SK-MEL-5 (cell line): ENCODE data around the gene HSPB6. TPM values are rescaled to one million over a fixed set of nuclear protein-coding genes. Genes with fewer than 3 reads are reported as not detected.
A peak's percentile ranks its signal among the peaks of the same experiment; 100 is the strongest.

ENCODE experiments used
- DNase-seq: peaks from one replicate; pipeline ENCODE4 v3.0.0-alpha.2; 2016; ENCODE audit warnings: low read depth, low spot score
- in situ Hi-C: cut with HindIII; loops from 2 replicates; pipeline ENCODE4 v1.10.0; 2016; ENCODE audit warnings: low sequenced_read_pairs, high pct_unique_total_duplicates, low pct_unique_long_range_greater_than_20kb
- total RNA-seq: library from RNA; depleted of rRNA; stranded (reverse); fragments of >200 nt; shearing (Covaris generic); gene quantifications from 2 replicates; pipeline ENCODE4 v1.2.3, GENCODE V29; 2014

HSPB6 gene
- total RNA-seq, 1 experiment from 2014 or later: not detected

- DNase-seq: peak; percentile 96
- in situ Hi-C loops: no loop called here
Measured at GRCh38 chr19:35740423-35741202, 16.2 kb downstream of the HSPB6 start.

- no peak for DNase-seq
- in situ Hi-C loops: no loop called here
Measured at GRCh38 chr19:35740108-35740422, 16.8 kb downstream of the HSPB6 start.

DNA sequence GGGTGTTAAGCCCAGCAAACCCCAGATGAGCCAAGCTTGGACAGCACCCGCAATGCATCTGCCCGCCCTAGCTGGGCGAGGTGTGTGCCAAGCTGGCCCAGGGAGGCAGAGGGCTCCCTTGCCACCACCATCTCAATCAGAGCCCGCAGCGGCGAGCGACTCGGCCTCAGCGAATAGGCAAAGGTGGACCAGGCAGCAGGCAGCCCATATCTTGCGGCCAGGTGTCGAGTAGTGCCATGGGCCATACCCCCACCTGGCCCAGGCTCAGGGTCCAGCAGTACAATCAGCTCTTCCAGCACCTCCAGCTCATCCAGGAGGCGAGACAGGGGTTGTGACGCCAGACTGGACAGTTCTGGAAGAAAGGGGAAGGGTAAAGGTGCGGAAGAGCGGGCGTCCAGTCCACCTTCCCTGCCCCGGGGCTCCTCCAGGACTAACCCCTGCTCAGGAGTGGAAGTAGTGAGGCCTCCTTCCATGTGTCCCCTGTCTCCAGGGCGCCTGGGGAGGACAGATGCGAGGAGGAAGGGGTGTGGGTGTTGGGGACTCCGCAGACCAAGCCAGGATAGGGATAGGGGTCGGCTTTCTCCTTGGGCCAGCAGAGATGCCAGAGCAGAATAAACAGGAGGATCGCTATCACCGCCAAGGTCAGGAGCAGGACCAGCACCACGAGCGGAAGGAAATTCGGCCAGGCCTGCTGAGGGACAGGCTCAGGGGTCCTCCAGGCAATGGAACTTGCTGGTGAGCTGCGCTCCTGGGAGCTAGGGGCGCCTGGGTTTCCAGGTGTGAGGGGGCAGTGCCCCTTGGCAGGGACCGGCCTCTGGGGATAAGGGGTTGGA is 17.3 kb downstream of the HSPB6 start:
- in situ Hi-C loops: no loop called here
- DNase-seq: no peak

GRCh38 chr19:35738887-35739229 is 18.0 kb downstream of the HSPB6 start:
- in situ Hi-C loops: no loop called here
- DNase-seq: no peak

GRCh38 chr19:35738021-35738886 is 18.6 kb downstream of the HSPB6 start:
- in situ Hi-C loops: no loop called here
- no peak for DNase-seq

- no peak for DNase-seq
- in situ Hi-C loops: no loop called here
Measured at GRCh38 chr19:35736913-35737886, 19.6 kb downstream of the HSPB6 start.

DNA sequence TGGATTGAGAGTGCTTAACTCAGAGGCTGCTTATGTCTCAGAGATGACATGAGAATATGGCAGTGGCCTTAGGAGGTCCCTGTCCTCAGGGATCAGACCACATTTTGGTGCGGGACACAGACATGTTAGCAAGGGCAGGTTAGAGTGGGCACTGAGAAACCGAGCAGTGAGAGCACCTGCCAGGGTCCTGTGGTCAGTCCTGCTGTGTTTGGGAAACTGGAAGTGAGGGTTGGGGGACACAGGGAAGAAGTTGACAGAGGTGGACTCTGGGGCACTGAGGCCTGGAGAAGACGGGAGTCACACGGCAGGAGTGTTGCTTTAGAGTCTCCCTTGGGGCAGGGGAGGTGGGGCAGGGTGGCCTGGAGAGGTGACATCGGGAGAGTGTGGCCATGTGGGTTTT is 21.9 kb downstream of the HSPB6 start:
- in situ Hi-C loops: no loop called here

GRCh38 chr19:35734273-35734672 is 22.6 kb downstream of the HSPB6 start:
- in situ Hi-C loops: no loop called here
- DNase-seq: no peak

More for the DNA sequence above, 21.9 kb downstream of the HSPB6 start:
- no peak for DNase-seq

GRCh38 chr19:35733180-35734125 is 23.4 kb downstream of the HSPB6 start:
- in situ Hi-C loops: no loop called here
- no peak for DNase-seq

GRCh38 chr19:35732540-35733179 is 24.2 kb downstream of the HSPB6 start:
- DNase-seq: no peak
- in situ Hi-C loops: no loop called here

DNA sequence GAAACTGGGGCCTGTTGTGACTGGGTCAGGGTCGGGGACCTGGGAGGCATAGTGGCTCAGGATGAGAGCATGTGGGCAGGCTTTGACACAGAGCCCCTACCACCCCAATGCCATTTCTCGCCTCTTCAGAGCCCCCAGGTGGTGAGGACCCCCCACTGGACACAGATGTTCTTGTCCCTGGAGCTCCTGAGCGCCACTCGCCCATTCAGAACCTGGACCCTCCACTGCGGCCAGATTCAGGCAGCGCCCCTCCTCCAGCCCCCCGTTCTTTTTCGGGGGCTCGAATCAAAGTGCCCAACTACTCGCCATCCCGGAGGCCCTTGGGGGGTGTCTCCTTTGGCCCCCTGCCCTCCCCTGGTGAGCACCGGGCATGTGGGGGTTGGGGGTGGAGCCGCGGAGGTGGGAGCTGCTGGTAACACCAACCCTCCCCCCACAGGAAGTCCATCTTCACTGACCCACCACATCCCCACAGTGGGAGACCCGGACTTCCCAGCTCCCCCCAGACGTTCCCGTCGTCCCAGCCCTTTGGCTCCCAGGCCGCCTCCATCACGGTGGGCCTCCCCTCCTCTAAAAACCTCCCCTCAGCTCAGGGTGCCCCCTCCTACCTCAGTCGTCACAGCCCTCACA is 24.9 kb downstream of the HSPB6 start:
- in situ Hi-C loops: no loop called here
- no peak for DNase-seq

DNA sequence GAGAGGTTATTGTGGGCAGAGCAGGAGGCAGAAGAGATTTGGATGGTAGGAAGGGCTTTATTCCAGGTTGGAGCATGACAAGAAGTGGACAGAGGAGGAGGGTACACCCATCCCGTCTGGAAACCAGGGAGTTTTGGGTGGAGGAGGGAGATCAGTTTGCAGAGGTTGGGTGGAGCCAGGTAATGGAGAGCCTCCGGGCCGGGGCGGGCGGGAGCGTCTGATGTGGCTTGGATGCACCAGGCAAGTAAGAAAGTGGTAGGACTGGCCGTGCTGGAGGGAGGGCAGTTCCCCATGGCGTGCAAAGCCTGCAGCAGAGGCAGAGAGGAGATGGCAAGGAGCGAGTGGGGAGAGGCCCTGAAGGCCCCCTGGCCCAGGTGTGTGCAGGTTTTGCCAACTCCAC is 25.5 kb downstream of the HSPB6 start:
- in situ Hi-C loops: no loop called here
- no peak for DNase-seq

DNA sequence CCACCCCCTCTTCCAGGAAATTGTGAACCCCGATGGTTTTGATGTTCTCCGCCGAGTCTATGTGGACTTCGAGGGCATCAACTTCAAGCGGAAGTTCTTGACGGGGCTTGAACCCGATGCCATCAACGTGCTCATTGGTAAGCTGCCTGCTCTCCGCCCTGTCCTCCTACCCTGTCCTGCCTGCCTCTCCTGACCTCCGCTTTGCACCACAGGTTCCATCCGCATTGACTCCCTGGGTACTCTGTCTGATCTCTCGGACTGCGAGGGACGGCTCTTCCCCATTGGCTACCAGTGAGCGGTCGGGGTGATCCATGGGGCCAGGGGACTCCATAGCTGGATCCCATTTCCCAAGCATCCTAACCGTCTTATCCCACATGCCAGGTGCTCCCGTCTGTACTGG is 26.5 kb downstream of the HSPB6 start:
- DNase-seq: no peak
- in situ Hi-C loops: no loop called here

- DNase-seq: no peak
- in situ Hi-C loops: no loop called here
Measured at GRCh38 chr19:35729763-35730162, 27.1 kb downstream of the HSPB6 start.

- DNase-seq: no peak
- in situ Hi-C loops: no loop called here
Measured at GRCh38 chr19:35729021-35729420, 27.8 kb downstream of the HSPB6 start.
